ENCODE measurements around the gene AMPD3. TPM values are rescaled to one million over a fixed set of nuclear protein-coding genes. Genes with fewer than 3 reads are reported as not detected.

Gene AMPD3
- total RNA-seq, 2 donors from 2014 or later, result 7.9 to 9.7 TPM

DNA sequence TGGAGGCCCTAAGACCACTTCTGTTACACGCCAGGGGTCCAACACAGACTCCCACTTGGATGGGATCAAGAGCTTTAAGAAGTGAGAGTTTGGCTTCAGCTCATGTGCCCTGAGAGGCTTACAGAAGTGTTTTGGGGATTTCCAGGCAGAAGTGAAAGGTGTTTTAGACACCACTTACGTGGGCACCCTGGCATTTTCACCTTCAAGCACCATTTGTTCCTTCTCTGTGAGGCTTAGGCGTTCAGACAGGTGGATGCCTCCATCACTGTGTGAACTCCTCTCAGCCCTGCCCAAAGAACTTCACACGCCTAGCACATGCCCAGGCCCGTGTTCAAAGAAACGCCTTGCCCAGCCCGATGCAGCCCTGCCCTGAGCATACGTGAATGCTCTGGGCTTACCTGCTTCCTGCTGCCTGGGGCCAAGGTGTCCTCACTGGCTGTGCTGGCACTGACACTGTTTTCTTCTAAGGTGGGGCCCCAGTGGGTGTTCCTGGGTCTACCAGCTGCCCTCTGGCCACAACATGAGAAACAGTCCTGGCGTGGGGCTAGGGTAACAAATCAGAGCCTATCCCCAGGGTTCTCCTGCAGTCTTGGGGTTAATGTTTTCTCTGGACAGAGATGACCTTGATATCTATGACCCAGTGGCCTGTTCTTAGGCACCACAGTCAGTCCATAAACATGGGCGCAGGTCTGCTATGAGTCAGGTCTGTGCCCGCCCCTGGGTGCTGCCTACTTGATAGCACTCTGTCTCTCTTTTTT, 34.0 kb downstream of the AMPD3 start:
- TF ChIP-seq, protein P1, sequence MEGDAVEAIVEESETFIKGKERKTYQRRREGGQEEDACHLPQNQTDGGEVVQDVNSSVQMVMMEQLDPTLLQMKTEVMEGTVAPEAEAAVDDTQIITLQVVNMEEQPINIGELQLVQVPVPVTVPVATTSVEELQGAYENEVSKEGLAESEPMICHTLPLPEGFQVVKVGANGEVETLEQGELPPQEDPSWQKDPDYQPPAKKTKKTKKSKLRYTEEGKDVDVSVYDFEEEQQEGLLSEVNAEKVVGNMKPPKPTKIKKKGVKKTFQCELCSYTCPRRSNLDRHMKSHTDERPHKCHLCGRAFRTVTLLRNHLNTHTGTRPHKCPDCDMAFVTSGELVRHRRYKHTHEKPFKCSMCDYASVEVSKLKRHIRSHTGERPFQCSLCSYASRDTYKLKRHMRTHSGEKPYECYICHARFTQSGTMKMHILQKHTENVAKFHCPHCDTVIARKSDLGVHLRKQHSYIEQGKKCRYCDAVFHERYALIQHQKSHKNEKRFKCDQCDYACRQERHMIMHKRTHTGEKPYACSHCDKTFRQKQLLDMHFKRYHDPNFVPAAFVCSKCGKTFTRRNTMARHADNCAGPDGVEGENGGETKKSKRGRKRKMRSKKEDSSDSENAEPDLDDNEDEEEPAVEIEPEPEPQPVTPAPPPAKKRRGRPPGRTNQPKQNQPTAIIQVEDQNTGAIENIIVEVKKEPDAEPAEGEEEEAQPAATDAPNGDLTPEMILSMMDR (IDR thresholded peaks at IDR 0.05), result no peak
- Histone ChIP-seq H3K27me3 (no peaks in the 10 kb centered on the region), H3K36me3 (no peaks in the 10 kb centered on the region), H3K4me1 (peaks cover 6% of the 10 kb centered on the region), H3K9ac (ENCODE audit: low read depth in 2 of 2, low read length in 2 of 2) (peak overlapping the region in 1 of 2 donors; percentile 48), H3K27ac (peak overlapping the region; percentile 54), H3K9me3 (no peaks in the 10 kb centered on the region), H3K4me3 (no peak overlapping the region)
- intact Hi-C loops (cut with DNase I), result no loop called here
- DNase-seq, result peak; percentile 82

- no peaks in the 10 kb centered on the region for H3K9me3 ChIP-seq
- TF ChIP-seq, protein P1 (IDR thresholded peaks at IDR 0.05), result no peak
- intact Hi-C loops (cut with DNase I), result no loop called here
- H3K27me3 ChIP-seq, result no peaks in the 10 kb centered on the region
- H3K4me3 ChIP-seq, result no peak overlapping the region
- no peaks in the 10 kb centered on the region for H3K36me3 ChIP-seq
- H3K9ac ChIP-seq (ENCODE audit: low read depth in 2 of 2, low read length in 2 of 2), result no peak overlapping the region
- H3K27ac ChIP-seq, result peak overlapping the region; percentile 54
- peaks cover 6% of the 10 kb centered on the region for H3K4me1 ChIP-seq
- DNase-seq, result no peak
Measured at GRCh38 chr11:10490032-10490397, 35.0 kb downstream of the AMPD3 start.

- Histone ChIP-seq H3K9ac (ENCODE audit: low read depth in 2 of 2, low read length in 2 of 2) (peak overlapping the region in 1 of 2 donors; percentile 1), H3K9me3 (no peaks in the 10 kb centered on the region), H3K4me3 (no peak overlapping the region), H3K27ac (peak overlapping the region; percentile 54), H3K36me3 (no peaks in the 10 kb centered on the region), H3K4me1 (peaks cover 6% of the 10 kb centered on the region), H3K27me3 (no peaks in the 10 kb centered on the region)
- TF ChIP-seq, protein P1 (IDR thresholded peaks at IDR 0.05), result no peak
- intact Hi-C loops (cut with DNase I), result no loop called here
- peak; percentile 60 for DNase-seq
Measured at GRCh38 chr11:10490398-10491241, 35.6 kb downstream of the AMPD3 start.

GRCh38 chr11:10492084-10492483, 37.0 kb downstream of the AMPD3 start:
- no peaks in the 10 kb centered on the region for H3K36me3 ChIP-seq
- DNase-seq, result no peak
- intact Hi-C loops (cut with DNase I), result no loop called here
- H3K27me3 ChIP-seq, result no peaks in the 10 kb centered on the region
- TF ChIP-seq, protein P1 (IDR thresholded peaks at IDR 0.05), result no peak
- H3K9ac ChIP-seq (ENCODE audit: low read depth in 2 of 2, low read length in 2 of 2), result no peak overlapping the region
- H3K27ac ChIP-seq, result no peak overlapping the region
- no peak overlapping the region for H3K4me3 ChIP-seq
- no peaks in the 10 kb centered on the region for H3K9me3 ChIP-seq
- H3K4me1 ChIP-seq, result peaks cover 6% of the 10 kb centered on the region

DNA sequence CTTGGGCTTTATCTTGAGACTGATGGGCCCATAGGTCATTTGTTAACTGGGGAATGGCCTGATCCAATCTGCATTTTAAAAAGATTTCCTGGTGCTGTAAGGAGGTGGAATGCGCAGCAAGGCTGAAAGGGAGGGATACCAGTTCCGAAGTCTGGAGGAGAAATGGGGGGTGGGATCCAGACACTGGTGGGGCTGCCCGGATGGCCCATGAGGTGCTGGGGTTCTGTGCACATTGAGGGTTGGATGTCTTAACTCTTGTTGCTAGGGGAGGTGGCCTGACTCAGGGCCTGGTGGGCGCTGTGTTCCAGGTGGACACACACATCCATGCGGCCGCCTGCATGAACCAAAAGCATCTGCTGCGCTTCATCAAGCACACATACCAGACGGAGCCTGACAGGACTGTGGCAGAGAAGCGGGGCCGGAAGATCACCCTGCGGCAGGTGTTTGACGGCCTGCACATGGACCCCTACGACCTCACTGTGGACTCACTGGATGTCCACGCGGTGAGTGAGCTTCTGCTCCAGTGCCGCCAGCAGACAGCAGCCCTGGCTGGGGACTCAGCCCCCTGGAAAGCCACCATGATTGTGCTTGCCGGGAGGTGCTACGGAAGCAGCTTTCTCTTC, 38.1 kb downstream of the AMPD3 start:
- Histone ChIP-seq H3K4me3 (no peak overlapping the region), H3K4me1 (peaks cover 6% of the 10 kb centered on the region), H3K27me3 (no peaks in the 10 kb centered on the region), H3K9me3 (no peaks in the 10 kb centered on the region), H3K9ac (ENCODE audit: low read depth in 2 of 2, low read length in 2 of 2) (no peak overlapping the region), H3K36me3 (no peaks in the 10 kb centered on the region), H3K27ac (no peak overlapping the region)
- TF ChIP-seq, protein P1 (IDR thresholded peaks at IDR 0.05), result no peak
- no peak for DNase-seq
- intact Hi-C loops (cut with DNase I), result no loop called here
